Vagina (tissue), 2 donors: ENCODE measurements around the gene DYRK1A.

ENCODE experiments used
- POLR2A ChIP-seq, 2 donors: fragments of 450-650 bp; IDR thresholded peaks; one replicate each; pipeline ENCODE4 v1.6.1; 2017; ENCODE audit warnings: antibody characterized with exemption in 2 of 2, mild to moderate bottlenecking in 2 of 2, moderate library complexity in 2 of 2
- POLR2AphosphoS5 ChIP-seq, 2 donors: sonication (generic); formaldehyde crosslinking; IDR thresholded peaks; one replicate each; pipeline ENCODE4 v1.9.0; 2017; ENCODE audit warnings: antibody characterized with exemption in 2 of 2, mild to moderate bottlenecking in 2 of 2, low read depth in 1 of 2; ENCODE audit not compliant: insufficient read depth in 1 of 2
- TF ChIP-seq, protein P1 (sequence below), 3 experiments: fragments of 450-650 bp in 2 of 3; fragments of 200-600 bp in 1 of 3; sonication (generic) in 1 of 3; IDR thresholded peaks; one replicate each; pipeline ENCODE4 v1.5.1; 2017 to 2019; ENCODE audit warnings: antibody characterized with exemption in 3 of 3, mild to moderate bottlenecking in 2 of 3, moderate library complexity in 2 of 3

DNA sequence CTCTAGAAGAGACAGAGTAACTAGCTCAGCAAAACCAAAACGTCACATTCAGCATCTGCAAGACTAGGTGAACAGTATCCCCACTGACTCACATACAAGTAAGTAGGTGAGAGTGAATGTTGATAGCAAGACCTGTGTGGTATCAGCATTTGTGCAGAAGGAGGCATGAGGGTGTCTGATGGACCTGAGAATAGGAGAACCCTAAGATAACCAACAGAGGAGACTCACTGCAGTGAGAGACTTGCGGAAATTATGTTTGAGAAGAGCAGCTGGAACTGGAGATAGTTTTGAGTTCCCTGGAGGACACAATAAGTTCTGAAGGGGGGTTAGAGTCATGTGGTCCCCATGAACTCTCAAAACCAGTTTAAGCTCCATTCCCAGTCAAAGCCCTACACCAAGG, 59.1 kb downstream of the DYRK1A start:
- TF ChIP-seq, protein P1, sequence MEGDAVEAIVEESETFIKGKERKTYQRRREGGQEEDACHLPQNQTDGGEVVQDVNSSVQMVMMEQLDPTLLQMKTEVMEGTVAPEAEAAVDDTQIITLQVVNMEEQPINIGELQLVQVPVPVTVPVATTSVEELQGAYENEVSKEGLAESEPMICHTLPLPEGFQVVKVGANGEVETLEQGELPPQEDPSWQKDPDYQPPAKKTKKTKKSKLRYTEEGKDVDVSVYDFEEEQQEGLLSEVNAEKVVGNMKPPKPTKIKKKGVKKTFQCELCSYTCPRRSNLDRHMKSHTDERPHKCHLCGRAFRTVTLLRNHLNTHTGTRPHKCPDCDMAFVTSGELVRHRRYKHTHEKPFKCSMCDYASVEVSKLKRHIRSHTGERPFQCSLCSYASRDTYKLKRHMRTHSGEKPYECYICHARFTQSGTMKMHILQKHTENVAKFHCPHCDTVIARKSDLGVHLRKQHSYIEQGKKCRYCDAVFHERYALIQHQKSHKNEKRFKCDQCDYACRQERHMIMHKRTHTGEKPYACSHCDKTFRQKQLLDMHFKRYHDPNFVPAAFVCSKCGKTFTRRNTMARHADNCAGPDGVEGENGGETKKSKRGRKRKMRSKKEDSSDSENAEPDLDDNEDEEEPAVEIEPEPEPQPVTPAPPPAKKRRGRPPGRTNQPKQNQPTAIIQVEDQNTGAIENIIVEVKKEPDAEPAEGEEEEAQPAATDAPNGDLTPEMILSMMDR (IDR thresholded peaks at IDR 0.05): no peak
- no peak for TF ChIP-seq POLR2A (IDR thresholded peaks at IDR 0.05)
- TF ChIP-seq POLR2AphosphoS5 (IDR thresholded peaks at IDR 0.05; ENCODE audit: insufficient read depth in 1 of 2, low read depth in 1 of 2): no peak
